Spleen (tissue), 11 donors: ENCODE results near the gene CHODL. TPM values are rescaled to one million over a fixed set of nuclear protein-coding genes. Genes with fewer than 3 reads are reported as not detected.
A peak's percentile ranks its signal among the peaks of the same experiment; 100 is the strongest.

ENCODE experiments used
- DNase-seq: peaks from one replicate; pipeline ENCODE4 v3.0.0-alpha.2; 2020
- H3K27ac ChIP-seq, 8 donors: fragments of 200-600 bp; sonication (generic) in 7 of 8; 1 replicate in 4 of 8; 2 replicates in 4 of 8; pipeline versions ENCODE4 v1.5.0 to v1.8.0; 2016 to 2021; ENCODE audit warnings: inconsistent platforms in 4 of 8, mild to moderate bottlenecking in 4 of 8, moderate library complexity in 1 of 8
- H3K27me3 ChIP-seq, 7 donors: fragments of 200-600 bp; sonication (generic) in 6 of 7; replicated peaks in 1 of 7; 1 replicate in 4 of 7; 2 replicates in 3 of 7; pipeline versions ENCODE4 v1.5.0 to v1.8.0; 2016 to 2021; ENCODE audit warnings: inconsistent platforms in 3 of 7, mild to moderate bottlenecking in 1 of 7
- H3K36me3 ChIP-seq, 6 donors: fragments of 200-600 bp; sonication (generic) in 5 of 6; 1 replicate in 4 of 6; 2 replicates in 2 of 6; pipeline versions ENCODE4 v1.5.0 to v1.8.0; 2016 to 2021; ENCODE audit warnings: inconsistent platforms in 2 of 6
- H3K4me1 ChIP-seq, 6 donors: fragments of 200-600 bp; sonication (generic) in 5 of 6; 1 replicate in 3 of 6; 2 replicates in 3 of 6; pipeline versions ENCODE4 v1.5.0 to v1.8.0; 2016 to 2021; ENCODE audit warnings: inconsistent platforms in 3 of 6
- H3K4me3 ChIP-seq, 8 donors: fragments of 200-600 bp; sonication (generic) in 7 of 8; 1 replicate in 4 of 8; 2 replicates in 4 of 8; pipeline versions ENCODE4 v1.5.0 to v1.8.0; 2016 to 2021; ENCODE audit warnings: inconsistent platforms in 4 of 8, mild to moderate bottlenecking in 4 of 8, moderate library complexity in 2 of 8
- H3K9me3 ChIP-seq, 8 donors: fragments of 200-600 bp; sonication (generic) in 7 of 8; 1 replicate in 4 of 8; 2 replicates in 4 of 8; pipeline versions ENCODE4 v1.5.0 to v1.8.0; 2016 to 2021; ENCODE audit warnings: inconsistent platforms in 4 of 8
- POLR2A ChIP-seq, 3 donors: fragments of 450-650 bp; IDR thresholded peaks; one replicate each; pipeline ENCODE4 v1.5.1; 2017; ENCODE audit warnings: antibody characterized with exemption in 3 of 3, mild to moderate bottlenecking in 1 of 3
- POLR2AphosphoS5 ChIP-seq, 3 donors: sonication (generic); formaldehyde crosslinking; IDR thresholded peaks; one replicate each; pipeline ENCODE4 v1.5.1; 2017; ENCODE audit warnings: antibody characterized with exemption in 3 of 3
- WGBS, 5 donors: extraction: QIAGEN DNeasy Blood & Tissue Kit in 3 of 5; methylation state at CpG; one replicate each; pipeline versions ENCODE4 v1.1.5 to v1.1.7; 2013 to 2018; 5-methylcytosine and 5-hydroxymethylcytosine counted together
- intact Hi-C: fragments of 100-400 bp; cut with DNase I; formaldehyde crosslinking; loops from one replicate; pipeline ENCODE4 v1.15.0; 2023; ENCODE audit warnings: low total_unique reads
- polyA plus RNA-seq, 3 donors: library from polyadenylated mRNA; stranded (reverse); fragments of 200-250 nt; gene quantifications; one replicate each; pipeline ENCODE4 v1.2.1, GENCODE V29; 2013
- total RNA-seq, 7 donors: library from RNA; depleted of rRNA in 3 of 7; stranded (reverse); fragments of >200 nt in 3 of 7; fragmentation: NEBNext Ultra II Directional in 4 of 7; extraction: Animal tissue kit (Norgen Biotek cat#: 25700) in 4 of 7; gene quantifications; one replicate each; pipeline versions ENCODE4 v1.1.0 to v1.2.1, GENCODE V29; 2016 to 2021
- TF ChIP-seq, protein P1 (sequence below), 11 experiments: fragments of 200-600 bp in 7 of 11; fragments of 450-650 bp in 4 of 11; sonication (generic) in 4 of 11; IDR thresholded peaks in 8 of 11; conservative IDR thresholded peaks in 3 of 11; 1 replicate in 7 of 11; 2 replicates in 4 of 11; pipeline versions ENCODE4 v1.4.0 to v1.8.0; 2016 to 2021; ENCODE audit warnings: antibody characterized with exemption in 11 of 11, inconsistent platforms in 4 of 11, mild to moderate bottlenecking in 1 of 11
- donor health status: healthy with polysubstance abuse.
- donor health status: DM: no; HTN: no; CAD: no; lungs with moderate emphysema.
- donor health status: DM: no; HTN: no; CAD: no.
- donor health status: Bipolar disorder and iron deficiency.
- donor health status: healthy.
- donor health status: DM: no; HTN: no; CAD: no.
- donor health status: DM: yes; HTN: yes; CAD: no.

The CHODL gene
- total and polyA plus RNA-seq, 10 donors, result 1.2 to 17.3 (median 4.4) TPM

DNA sequence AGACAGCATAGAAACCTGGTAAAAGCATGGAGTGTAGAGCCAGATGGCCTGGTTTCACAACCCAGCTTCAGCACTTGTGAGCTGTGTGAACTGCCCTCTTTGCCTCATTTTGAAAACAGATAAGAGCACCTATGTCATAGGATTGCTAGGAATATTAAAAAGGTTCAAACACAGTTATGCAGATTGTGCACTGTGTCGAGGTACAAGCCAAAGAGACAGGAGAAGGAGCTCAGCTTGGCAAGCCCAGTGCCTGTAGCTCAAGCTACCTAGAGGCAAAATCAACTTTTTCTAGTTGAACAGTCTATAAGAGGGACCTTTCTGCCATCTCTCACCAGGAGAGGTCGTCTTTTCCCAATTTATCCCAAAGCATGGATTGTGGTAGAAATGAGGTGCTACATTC lies 5.0 kb downstream of the CHODL start:
- WGBS, 5 donors, result 62 to 78% (median 69%) methylated on average over 2 of the region's 2 CpGs
- H3K9me3 ChIP-seq, result no peaks in the 10 kb centered on the region
- H3K27ac ChIP-seq, result no peak overlapping the region
- peaks cover 0 to 9% (median 7%) of the 10 kb centered on the region in 6 donors for H3K4me1 ChIP-seq
- no peak for DNase-seq
- intact Hi-C loops, result no loop called here
- no peak overlapping the region for H3K4me3 ChIP-seq
- H3K36me3 ChIP-seq, result no peaks in the 10 kb centered on the region
- H3K27me3 ChIP-seq, result peaks cover 0 to 21% (median 12%) of the 10 kb centered on the region in 7 donors
- TF ChIP-seq POLR2AphosphoS5 (IDR thresholded peaks at IDR 0.05) (no peak), POLR2A (IDR thresholded peaks at IDR 0.05) (no peak)
- TF ChIP-seq, protein P1, sequence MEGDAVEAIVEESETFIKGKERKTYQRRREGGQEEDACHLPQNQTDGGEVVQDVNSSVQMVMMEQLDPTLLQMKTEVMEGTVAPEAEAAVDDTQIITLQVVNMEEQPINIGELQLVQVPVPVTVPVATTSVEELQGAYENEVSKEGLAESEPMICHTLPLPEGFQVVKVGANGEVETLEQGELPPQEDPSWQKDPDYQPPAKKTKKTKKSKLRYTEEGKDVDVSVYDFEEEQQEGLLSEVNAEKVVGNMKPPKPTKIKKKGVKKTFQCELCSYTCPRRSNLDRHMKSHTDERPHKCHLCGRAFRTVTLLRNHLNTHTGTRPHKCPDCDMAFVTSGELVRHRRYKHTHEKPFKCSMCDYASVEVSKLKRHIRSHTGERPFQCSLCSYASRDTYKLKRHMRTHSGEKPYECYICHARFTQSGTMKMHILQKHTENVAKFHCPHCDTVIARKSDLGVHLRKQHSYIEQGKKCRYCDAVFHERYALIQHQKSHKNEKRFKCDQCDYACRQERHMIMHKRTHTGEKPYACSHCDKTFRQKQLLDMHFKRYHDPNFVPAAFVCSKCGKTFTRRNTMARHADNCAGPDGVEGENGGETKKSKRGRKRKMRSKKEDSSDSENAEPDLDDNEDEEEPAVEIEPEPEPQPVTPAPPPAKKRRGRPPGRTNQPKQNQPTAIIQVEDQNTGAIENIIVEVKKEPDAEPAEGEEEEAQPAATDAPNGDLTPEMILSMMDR (IDR thresholded peaks at IDR 0.05 in 8 of 11, conservative IDR thresholded peaks at IDR 0.05 in 3 of 11), result no peak

DNA sequence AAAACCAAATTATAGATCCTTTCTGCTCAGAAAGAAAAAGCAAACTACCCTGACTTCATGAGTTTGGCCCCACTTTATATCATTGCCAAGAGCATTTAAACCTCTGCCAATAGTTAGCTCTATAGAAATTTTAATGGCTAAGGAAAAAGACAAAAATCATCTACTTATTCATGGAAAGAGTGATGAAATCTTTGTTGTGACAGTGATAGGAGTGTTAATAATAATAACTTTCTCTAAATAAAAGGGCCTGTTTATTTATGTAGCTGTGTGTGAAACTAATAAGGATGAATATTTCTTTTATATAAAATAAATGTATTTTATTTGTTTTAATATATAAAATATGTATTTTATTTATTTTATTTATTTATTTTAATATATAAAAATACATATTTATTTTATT lies 6.4 kb downstream of the CHODL start:
- DNase-seq, result no peak
- TF ChIP-seq POLR2A (IDR thresholded peaks at IDR 0.05) (no peak), POLR2AphosphoS5 (IDR thresholded peaks at IDR 0.05) (no peak)
- TF ChIP-seq, protein P1 (IDR thresholded peaks at IDR 0.05 in 8 of 11, conservative IDR thresholded peaks at IDR 0.05 in 3 of 11), result no peak
- intact Hi-C loops, result no loop called here
- Histone ChIP-seq H3K36me3 (no peaks in the 10 kb centered on the region), H3K4me1 (no peaks in the 10 kb centered on the region), H3K4me3 (no peak overlapping the region), H3K27ac (no peak overlapping the region), H3K9me3 (no peaks in the 10 kb centered on the region), H3K27me3 (peaks cover 0 to 7% (median 0%) of the 10 kb centered on the region in 7 donors)

DNA sequence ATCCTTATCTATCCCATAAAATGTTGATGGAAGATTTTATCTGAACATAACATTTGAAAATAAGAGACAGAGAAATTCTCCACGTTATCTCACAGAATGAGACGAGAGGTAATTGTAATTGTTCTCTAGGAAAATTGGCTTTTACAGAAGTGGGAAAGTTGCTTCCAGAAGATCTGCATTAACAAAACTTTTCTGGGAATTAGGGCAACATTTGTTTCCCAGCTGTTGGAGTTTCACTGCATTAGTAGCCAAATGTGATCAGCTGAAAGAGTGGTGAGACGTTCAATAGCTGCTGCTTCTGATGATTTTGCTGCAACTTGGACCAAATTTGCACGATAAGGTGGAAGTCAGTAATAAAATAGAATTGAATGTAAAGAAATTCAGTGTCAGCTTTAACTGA lies 7.6 kb downstream of the CHODL start:
- Histone ChIP-seq H3K27ac (peak overlapping the region in 1 of 8 donors; percentile 42), H3K36me3 (no peaks in the 10 kb centered on the region), H3K4me3 (no peak overlapping the region), H3K4me1 (no peaks in the 10 kb centered on the region), H3K9me3 (no peaks in the 10 kb centered on the region), H3K27me3 (no peaks in the 10 kb centered on the region)
- DNase-seq, result no peak
- TF ChIP-seq, protein P1 (IDR thresholded peaks at IDR 0.05 in 8 of 11, conservative IDR thresholded peaks at IDR 0.05 in 3 of 11), result no peak
- TF ChIP-seq POLR2AphosphoS5 (IDR thresholded peaks at IDR 0.05), result no peak
- 59 to 82% (median 75%) methylated on average over 4 of the region's 4 CpGs for WGBS, 5 donors
- intact Hi-C loops, result no loop called here

DNA sequence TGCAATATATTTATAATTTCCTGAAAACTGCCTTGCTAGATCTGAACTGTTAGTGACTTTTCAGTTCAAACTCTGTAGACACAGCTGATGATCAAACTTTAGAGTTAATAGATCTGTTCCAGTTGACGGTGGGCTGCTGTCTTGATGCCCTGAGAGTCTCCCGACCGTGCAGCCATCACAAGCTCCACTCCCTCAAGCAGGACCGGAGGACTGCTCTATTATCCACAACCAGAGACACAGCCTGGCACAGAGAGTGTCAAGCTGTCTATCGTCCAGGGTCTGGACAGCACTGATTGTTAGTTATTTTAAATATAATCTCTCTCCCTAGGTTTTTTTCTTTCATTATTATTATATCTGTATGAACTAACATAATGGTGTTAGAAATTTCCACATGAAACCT lies 8.0 kb downstream of the CHODL start:
- intact Hi-C loops, result no loop called here
- H3K27ac ChIP-seq, result peak overlapping the region in 2 of 8 donors; percentile 23 to 42
- 70 to 84% (median 77%) methylated on average over 5 of the region's 5 CpGs for WGBS, 5 donors
- H3K27me3 ChIP-seq, result no peaks in the 10 kb centered on the region
- no peaks in the 10 kb centered on the region for H3K4me1 ChIP-seq
- TF ChIP-seq, protein P1 (IDR thresholded peaks at IDR 0.05 in 8 of 11, conservative IDR thresholded peaks at IDR 0.05 in 3 of 11), result no peak
- TF ChIP-seq POLR2AphosphoS5 (IDR thresholded peaks at IDR 0.05) (no peak), POLR2A (IDR thresholded peaks at IDR 0.05) (no peak)
- no peaks in the 10 kb centered on the region for H3K36me3 ChIP-seq
- DNase-seq, result no peak
- no peak overlapping the region for H3K4me3 ChIP-seq
- no peaks in the 10 kb centered on the region for H3K9me3 ChIP-seq
